ENCODE data around the gene ZC3H8.

- TF ChIP-seq CTCF (IDR thresholded peaks at IDR 0.05) (no peak), POLR2A (IDR thresholded peaks at IDR 0.05) (no peak)
Observed at GRCh38 chr2:112290088-112290487, 35.2 kb upstream of the ZC3H8 start.

Data from testis (tissue), 2 donors.